ENCODE results near the gene LYST.

The LYST gene

DNA sequence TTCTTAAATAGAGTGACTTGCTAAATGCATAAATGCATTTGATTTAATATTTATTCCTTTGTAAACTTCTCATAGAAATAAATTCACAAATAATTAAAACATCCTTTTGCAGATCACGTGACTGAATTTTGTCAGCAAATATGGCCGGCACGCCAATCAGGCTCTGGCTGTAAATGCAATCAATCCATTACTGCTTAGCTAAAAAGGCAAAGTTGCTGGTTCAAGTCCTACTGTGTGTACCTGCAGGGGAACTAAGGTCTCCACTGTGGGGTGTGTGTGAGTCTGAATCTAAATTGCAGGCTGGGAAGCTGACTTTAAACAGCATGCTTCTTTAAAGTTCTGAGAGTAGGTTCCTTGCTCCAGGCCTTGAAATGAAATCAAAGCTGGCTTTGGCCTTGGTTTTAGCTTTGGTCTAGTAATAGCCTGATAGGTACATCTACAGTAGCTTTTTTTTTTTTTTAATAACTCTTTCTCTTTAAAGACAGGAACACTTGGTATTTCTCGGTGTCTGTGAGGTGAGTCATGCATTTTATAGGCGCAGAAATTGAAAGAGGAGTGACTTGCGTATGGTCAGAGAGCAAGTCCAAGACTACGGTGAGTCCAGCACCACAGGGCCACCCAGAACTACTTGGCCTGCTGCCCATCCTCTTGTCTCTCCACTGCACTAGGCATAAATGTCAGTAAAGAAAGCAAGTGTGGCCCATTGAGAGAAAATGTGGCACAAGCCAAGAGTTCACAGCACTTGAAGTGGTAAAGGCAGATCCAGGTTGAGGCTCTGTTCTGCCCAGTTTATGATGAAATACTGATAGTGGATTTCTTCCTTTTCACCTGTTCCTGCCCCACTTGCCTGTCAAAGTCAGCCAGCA is 36.2 kb upstream of the LYST start:
- Histone ChIP-seq H3K79me2 (ENCODE audit: insufficient read depth, low read length) (no peaks in the 10 kb centered on the region), H4K20me1 (ENCODE audit: insufficient read depth, low read length, poor library complexity, severe bottlenecking) (no peaks in the 10 kb centered on the region), H3K36me3 (ENCODE audit: insufficient read depth, low read length) (no peaks in the 10 kb centered on the region), H2AFZ (ENCODE audit: low read length) (no peak overlapping the region), H3K4me2 (ENCODE audit: low read depth, low read length, poor library complexity, severe bottlenecking) (no peak overlapping the region), H3K9ac (ENCODE audit: low read depth, low read length, poor library complexity, severe bottlenecking) (no peak overlapping the region), H3K9me3 (ENCODE audit: insufficient read depth, low read depth, low read length) (no peaks in the 10 kb centered on the region), H3K9me2 (replicated peaks; ENCODE audit: low read depth, low read length) (no peaks in the 10 kb centered on the region), H3K27me3 (ENCODE audit: insufficient read depth, low read length, poor library complexity, severe bottlenecking) (no peaks in the 10 kb centered on the region), H3K4me3 (ENCODE audit: low read length, poor library complexity, severe bottlenecking) (no peak overlapping the region), H3F3A (ENCODE audit: low read depth) (no peaks in the 10 kb centered on the region), H3K4me1 (ENCODE audit: insufficient read depth, low read length, poor library complexity, severe bottlenecking) (no peaks in the 10 kb centered on the region)
- TF ChIP-seq EZH2phosphoT487 (IDR thresholded peaks at IDR 0.05; ENCODE audit: borderline replicate concordance), result no peak
- TF ChIP-seq, protein P1, sequence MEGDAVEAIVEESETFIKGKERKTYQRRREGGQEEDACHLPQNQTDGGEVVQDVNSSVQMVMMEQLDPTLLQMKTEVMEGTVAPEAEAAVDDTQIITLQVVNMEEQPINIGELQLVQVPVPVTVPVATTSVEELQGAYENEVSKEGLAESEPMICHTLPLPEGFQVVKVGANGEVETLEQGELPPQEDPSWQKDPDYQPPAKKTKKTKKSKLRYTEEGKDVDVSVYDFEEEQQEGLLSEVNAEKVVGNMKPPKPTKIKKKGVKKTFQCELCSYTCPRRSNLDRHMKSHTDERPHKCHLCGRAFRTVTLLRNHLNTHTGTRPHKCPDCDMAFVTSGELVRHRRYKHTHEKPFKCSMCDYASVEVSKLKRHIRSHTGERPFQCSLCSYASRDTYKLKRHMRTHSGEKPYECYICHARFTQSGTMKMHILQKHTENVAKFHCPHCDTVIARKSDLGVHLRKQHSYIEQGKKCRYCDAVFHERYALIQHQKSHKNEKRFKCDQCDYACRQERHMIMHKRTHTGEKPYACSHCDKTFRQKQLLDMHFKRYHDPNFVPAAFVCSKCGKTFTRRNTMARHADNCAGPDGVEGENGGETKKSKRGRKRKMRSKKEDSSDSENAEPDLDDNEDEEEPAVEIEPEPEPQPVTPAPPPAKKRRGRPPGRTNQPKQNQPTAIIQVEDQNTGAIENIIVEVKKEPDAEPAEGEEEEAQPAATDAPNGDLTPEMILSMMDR (conservative IDR thresholded peaks at IDR 0.05; ENCODE audit: low read length), result no peak

DNA sequence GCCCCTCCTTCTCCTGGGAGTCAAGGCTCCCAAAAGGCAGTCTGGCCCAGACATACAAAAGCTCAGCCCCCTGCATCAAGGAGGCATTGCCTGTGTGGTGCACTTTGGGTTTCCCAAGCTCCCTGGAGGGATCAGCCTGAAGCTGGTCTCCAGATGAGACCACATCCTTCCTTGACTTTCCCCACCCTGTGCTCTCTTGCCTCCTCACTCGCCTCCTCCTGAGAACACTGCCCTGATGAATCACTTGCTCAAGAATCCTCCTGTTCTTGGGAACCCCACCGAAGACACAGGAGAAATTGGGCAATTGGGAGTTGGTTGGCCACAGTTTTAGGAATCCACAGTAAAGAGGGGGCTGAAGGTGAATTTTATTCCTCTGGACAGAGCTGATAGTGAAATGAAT is 34.8 kb upstream of the LYST start:
- H3K36me3 ChIP-seq (ENCODE audit: insufficient read depth, low read length), result no peaks in the 10 kb centered on the region
- H3K4me3 ChIP-seq (ENCODE audit: low read length, poor library complexity, severe bottlenecking), result no peak overlapping the region
- no peak overlapping the region for H3K9ac ChIP-seq (ENCODE audit: low read depth, low read length, poor library complexity, severe bottlenecking)
- no peak overlapping the region for H3K4me2 ChIP-seq (ENCODE audit: low read depth, low read length, poor library complexity, severe bottlenecking)
- no peaks in the 10 kb centered on the region for H3F3A ChIP-seq (ENCODE audit: low read depth)
- H3K4me1 ChIP-seq (ENCODE audit: insufficient read depth, low read length, poor library complexity, severe bottlenecking), result no peaks in the 10 kb centered on the region
- no peaks in the 10 kb centered on the region for H3K9me3 ChIP-seq (ENCODE audit: insufficient read depth, low read depth, low read length)
- H3K79me2 ChIP-seq (ENCODE audit: insufficient read depth, low read length), result no peaks in the 10 kb centered on the region
- H4K20me1 ChIP-seq (ENCODE audit: insufficient read depth, low read length, poor library complexity, severe bottlenecking), result no peaks in the 10 kb centered on the region
- H3K9me2 ChIP-seq (replicated peaks; ENCODE audit: low read depth, low read length), result no peaks in the 10 kb centered on the region
- no peaks in the 10 kb centered on the region for H3K27me3 ChIP-seq (ENCODE audit: insufficient read depth, low read length, poor library complexity, severe bottlenecking)
- TF ChIP-seq, protein P1 (conservative IDR thresholded peaks at IDR 0.05; ENCODE audit: low read length), result no peak
- no peak for TF ChIP-seq EZH2phosphoT487 (IDR thresholded peaks at IDR 0.05; ENCODE audit: borderline replicate concordance)
- no peak overlapping the region for H2AFZ ChIP-seq (ENCODE audit: low read length)

DNA sequence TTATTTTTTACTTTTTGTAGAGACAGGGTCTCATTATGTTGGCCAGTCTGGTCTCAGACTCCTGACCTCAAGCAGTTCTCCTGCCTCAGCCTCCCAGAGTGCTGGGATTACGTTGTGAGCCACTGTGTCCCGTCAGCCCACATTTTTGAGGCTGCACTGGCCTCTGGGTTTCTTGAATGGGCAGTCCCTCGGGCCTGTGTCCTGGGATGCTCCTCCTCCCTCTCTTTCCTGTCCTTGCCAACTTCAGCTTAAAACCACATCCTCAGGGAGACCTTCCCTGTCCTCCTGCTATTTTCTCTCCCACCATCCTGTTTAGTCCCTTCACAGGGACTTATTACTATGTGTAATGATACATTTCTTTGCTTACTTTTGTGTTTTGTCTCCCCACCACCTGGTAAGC is 31.4 kb upstream of the LYST start:
- no peaks in the 10 kb centered on the region for H3F3A ChIP-seq (ENCODE audit: low read depth)
- H3K4me2 ChIP-seq (ENCODE audit: low read depth, low read length, poor library complexity, severe bottlenecking), result no peak overlapping the region
- no peaks in the 10 kb centered on the region for H3K4me1 ChIP-seq (ENCODE audit: insufficient read depth, low read length, poor library complexity, severe bottlenecking)
- no peak overlapping the region for H3K9ac ChIP-seq (ENCODE audit: low read depth, low read length, poor library complexity, severe bottlenecking)
- no peaks in the 10 kb centered on the region for H4K20me1 ChIP-seq (ENCODE audit: insufficient read depth, low read length, poor library complexity, severe bottlenecking)
- H3K36me3 ChIP-seq (ENCODE audit: insufficient read depth, low read length), result no peaks in the 10 kb centered on the region
- H3K9me3 ChIP-seq (ENCODE audit: insufficient read depth, low read depth, low read length), result no peaks in the 10 kb centered on the region
- no peak overlapping the region for H3K4me3 ChIP-seq (ENCODE audit: low read length, poor library complexity, severe bottlenecking)
- TF ChIP-seq, protein P1 (conservative IDR thresholded peaks at IDR 0.05; ENCODE audit: low read length), result no peak
- H2AFZ ChIP-seq (ENCODE audit: low read length), result no peak overlapping the region
- H3K9me2 ChIP-seq (replicated peaks; ENCODE audit: low read depth, low read length), result no peaks in the 10 kb centered on the region
- no peaks in the 10 kb centered on the region for H3K79me2 ChIP-seq (ENCODE audit: insufficient read depth, low read length)
- H3K27me3 ChIP-seq (ENCODE audit: insufficient read depth, low read length, poor library complexity, severe bottlenecking), result no peaks in the 10 kb centered on the region
